SK-N-SH (cell line): ENCODE results near the gene FAM120B.

ENCODE experiments used
- CTCF ChIP-seq: fragments of 200-600 bp; sonication (generic); IDR thresholded peaks from 2 replicates; pipeline ENCODE4 v1.6.1; 2017; ENCODE audit warnings: antibody characterized with exemption, mild to moderate bottlenecking, moderate library complexity
- YY1 ChIP-seq: IDR thresholded peaks from 2 replicates; pipeline ENCODE4 v1.4.0; 2012; ENCODE audit warnings: low read depth, mild to moderate bottlenecking

GRCh38 chr6:170439366-170440361, 133.1 kb downstream of the FAM120B start:
- TF ChIP-seq CTCF = no peak
- no peak for TF ChIP-seq YY1
